LNCaP clone FGC (cell line): ENCODE measurements around the gene ST6GALNAC4.

ENCODE experiments used
- DNase-seq: peaks from one replicate; pipeline ENCODE4 v3.0.0-alpha.2; 2011; ENCODE audit warnings: low read depth
- H3K4me3 ChIP-seq: 2 replicates; pipeline ENCODE4 v1.5.1; 2011; ENCODE audit warnings: mild to moderate bottlenecking, low read depth, low read length, control low read depth
- CTCF ChIP-seq: IDR thresholded peaks from 2 replicates; pipeline ENCODE4 v1.5.1; 2012; ENCODE audit warnings: mild to moderate bottlenecking; ENCODE audit not compliant: control insufficient read depth, insufficient read depth; ENCODE audit errors: extremely low read depth

The ST6GALNAC4 gene

GRCh38 chr9:127896395-127897192 is 20.2 kb downstream of the ST6GALNAC4 start:
- no peak for DNase-seq
- TF ChIP-seq CTCF: no peak
- H3K4me3 ChIP-seq: no peak overlapping the region

- no peak for DNase-seq
- TF ChIP-seq CTCF: no peak
- H3K4me3 ChIP-seq: no peak overlapping the region
Measured at GRCh38 chr9:127895811-127896210, 21.0 kb downstream of the ST6GALNAC4 start.

- H3K4me3 ChIP-seq: no peak overlapping the region
- no peak for TF ChIP-seq CTCF
- no peak for DNase-seq
Measured at GRCh38 chr9:127893392-127893791, 23.4 kb downstream of the ST6GALNAC4 start.

GRCh38 chr9:127892831-127893230 is 24.0 kb downstream of the ST6GALNAC4 start:
- no peak for DNase-seq
- TF ChIP-seq CTCF: no peak
- H3K4me3 ChIP-seq: no peak overlapping the region

- DNase-seq: no peak
- TF ChIP-seq CTCF: no peak
Measured at GRCh38 chr9:127890053-127890452, 26.8 kb downstream of the ST6GALNAC4 start.

GRCh38 chr9:127887792-127888191 is 29.0 kb downstream of the ST6GALNAC4 start:
- no peak for DNase-seq
- TF ChIP-seq CTCF: no peak

More at GRCh38 chr9:127890053-127890452, 26.8 kb downstream of the ST6GALNAC4 start:
- no peak overlapping the region for H3K4me3 ChIP-seq

More at GRCh38 chr9:127887792-127888191, 29.0 kb downstream of the ST6GALNAC4 start:
- no peak overlapping the region for H3K4me3 ChIP-seq
